MM.1S (cell line): ENCODE measurements around the gene ST13.
"Not testable (repeated sequence)": the region's sequence is repeated elsewhere in the genome, so short reads cannot be mapped to it uniquely, and the experiment has no call there.

Source experiments
- DNase-seq: peaks from one replicate; pipeline ENCODE4 v3.0.0-alpha.2; 2015
- H2AFZ ChIP-seq: fragments of 300-600 bp; sonication (generic); 2 replicates; pipeline ENCODE4 v1.6.0; 2016; ENCODE audit warnings: antibody characterized with exemption, low read length
- H3F3A ChIP-seq: fragments of 300-600 bp; sonication (generic); 2 replicates; pipeline ENCODE4 v1.6.1; 2016; ENCODE audit warnings: mild to moderate bottlenecking, antibody characterized with exemption, low read length, moderate library complexity, mixed read lengths; ENCODE audit not compliant: insufficient read depth
- H3K27ac ChIP-seq: fragments of 300-600 bp; sonication (generic); 2 replicates; pipeline ENCODE4 v1.5.1; 2016; ENCODE audit warnings: mild to moderate bottlenecking, low read length
- H3K27me3 ChIP-seq: fragments of 300-600 bp; sonication (generic); replicated peaks from 2 replicates; pipeline ENCODE4 v1.6.0; 2016; ENCODE audit warnings: low read length; ENCODE audit not compliant: insufficient read depth
- H3K36me3 ChIP-seq: fragments of 300-600 bp; sonication (generic); replicated peaks from 2 replicates; pipeline ENCODE4 v1.6.1; 2016; ENCODE audit warnings: mild to moderate bottlenecking, low read length, mixed read lengths; ENCODE audit not compliant: insufficient read depth
- H3K4me1 ChIP-seq: fragments of 300-600 bp; sonication (generic); 2 replicates; pipeline ENCODE4 v1.6.1; 2016; ENCODE audit warnings: low read length, mixed read lengths
- H3K4me2 ChIP-seq: fragments of 300-600 bp; sonication (generic); 2 replicates; pipeline ENCODE4 v1.6.0; 2016; ENCODE audit warnings: low read depth, low read length
- H3K4me3 ChIP-seq: fragments of 300-600 bp; sonication (generic); 2 replicates; pipeline ENCODE4 v1.5.1; 2016; ENCODE audit warnings: low read length, mixed read lengths
- H3K79me2 ChIP-seq: fragments of 300-600 bp; sonication (generic); 2 replicates; pipeline ENCODE4 v1.6.1; 2016; ENCODE audit warnings: mixed run types, low read length, mixed read lengths
- H3K9ac ChIP-seq: fragments of 300-600 bp; sonication (generic); 2 replicates; pipeline ENCODE4 v1.6.1; 2016; ENCODE audit warnings: low read length, mixed read lengths
- H3K9me2 ChIP-seq: fragments of 300-600 bp; sonication (generic); replicated peaks from 2 replicates; pipeline ENCODE4 v1.6.1; 2016; ENCODE audit warnings: mild to moderate bottlenecking, low read length, mixed read lengths; ENCODE audit not compliant: insufficient read depth
- H3K9me3 ChIP-seq: fragments of 300-600 bp; sonication (generic); replicated peaks from 2 replicates; pipeline ENCODE4 v1.6.1; 2016; ENCODE audit warnings: mild to moderate bottlenecking, low read length, mixed read lengths; ENCODE audit not compliant: insufficient read depth
- H4K20me1 ChIP-seq: fragments of 300-600 bp; sonication (generic); 2 replicates; pipeline ENCODE4 v1.6.1; 2016; ENCODE audit warnings: mild to moderate bottlenecking, low read length, moderate library complexity, mixed read lengths; ENCODE audit not compliant: insufficient read depth
- CTCF ChIP-seq: fragments of 300-600 bp; sonication (generic); IDR thresholded peaks from 2 replicates; pipeline ENCODE4 v1.5.1; 2016; ENCODE audit warnings: antibody characterized with exemption, low read length, mixed read lengths
- EZH2 ChIP-seq: fragments of 300-600 bp; sonication (generic); optimal IDR thresholded peaks from 2 replicates; pipeline ENCODE3; 2017; ENCODE audit warnings: low read depth, mild to moderate bottlenecking, antibody characterized with exemption, low read length, mixed read lengths
- EZH2phosphoT487 ChIP-seq: fragments of 300-600 bp; sonication (generic); IDR thresholded peaks from 2 replicates; pipeline ENCODE4 v1.6.1; 2018; ENCODE audit warnings: antibody characterized with exemption, low read length

The ST13 gene

GRCh38 chr22:40789131-40789530 is 67.3 kb downstream of the ST13 start:
- H3K9me3 ChIP-seq, result no peaks in the 10 kb centered on the region
- TF ChIP-seq CTCF (no peak), EZH2 (no peak), EZH2phosphoT487 (no peak)
- DNase-seq, result no peak
- H3K9ac ChIP-seq, result no peak overlapping the region
- no peaks in the 10 kb centered on the region for H3K9me2 ChIP-seq
- H3K79me2 ChIP-seq, result no peaks in the 10 kb centered on the region
- H3K27ac ChIP-seq, result no peak overlapping the region
- no peak overlapping the region for H2AFZ ChIP-seq
- H3K4me3 ChIP-seq, result no peak overlapping the region
- H3K36me3 ChIP-seq, result no peaks in the 10 kb centered on the region
- no peaks in the 10 kb centered on the region for H3K4me1 ChIP-seq
- H3K4me2 ChIP-seq, result no peak overlapping the region
- H3K27me3 ChIP-seq, result no peaks in the 10 kb centered on the region
- H4K20me1 ChIP-seq, result no peaks in the 10 kb centered on the region
- H3F3A ChIP-seq, result no peaks in the 10 kb centered on the region

GRCh38 chr22:40782521-40782920 is 73.9 kb downstream of the ST13 start:
- H3K27me3 ChIP-seq, result no peaks in the 10 kb centered on the region
- H3K4me1 ChIP-seq, result no peaks in the 10 kb centered on the region
- H3K79me2 ChIP-seq, result no peaks in the 10 kb centered on the region
- H3F3A ChIP-seq, result no peaks in the 10 kb centered on the region
- no peaks in the 10 kb centered on the region for H3K9me2 ChIP-seq
- no peaks in the 10 kb centered on the region for H4K20me1 ChIP-seq
- no peak for DNase-seq
- no peak overlapping the region for H3K4me3 ChIP-seq
- no peak for TF ChIP-seq CTCF
- TF ChIP-seq EZH2phosphoT487, result no peak
- TF ChIP-seq EZH2, result no peak
- no peak overlapping the region for H3K4me2 ChIP-seq
- no peak overlapping the region for H3K9ac ChIP-seq
- no peak overlapping the region for H2AFZ ChIP-seq
- H3K9me3 ChIP-seq, result no peaks in the 10 kb centered on the region
- no peak overlapping the region for H3K27ac ChIP-seq
- H3K36me3 ChIP-seq, result no peaks in the 10 kb centered on the region; the same call in 1 of the 2 replicates

GRCh38 chr22:40781749-40782148 is 74.7 kb downstream of the ST13 start:
- H3K27me3 ChIP-seq, H4K20me1 ChIP-seq, H3K36me3 ChIP-seq, H3K79me2 ChIP-seq, H3K4me1 ChIP-seq, H3F3A ChIP-seq, DNase-seq, H3K9me2 ChIP-seq, H3K27ac ChIP-seq, H3K4me3 ChIP-seq, H3K9ac ChIP-seq, H2AFZ ChIP-seq, H3K9me3 ChIP-seq, H3K4me2 ChIP-seq: not testable (repeated sequence)
